Measurements from ENCODE around the gene CEP131.

CEP131 gene

DNA sequence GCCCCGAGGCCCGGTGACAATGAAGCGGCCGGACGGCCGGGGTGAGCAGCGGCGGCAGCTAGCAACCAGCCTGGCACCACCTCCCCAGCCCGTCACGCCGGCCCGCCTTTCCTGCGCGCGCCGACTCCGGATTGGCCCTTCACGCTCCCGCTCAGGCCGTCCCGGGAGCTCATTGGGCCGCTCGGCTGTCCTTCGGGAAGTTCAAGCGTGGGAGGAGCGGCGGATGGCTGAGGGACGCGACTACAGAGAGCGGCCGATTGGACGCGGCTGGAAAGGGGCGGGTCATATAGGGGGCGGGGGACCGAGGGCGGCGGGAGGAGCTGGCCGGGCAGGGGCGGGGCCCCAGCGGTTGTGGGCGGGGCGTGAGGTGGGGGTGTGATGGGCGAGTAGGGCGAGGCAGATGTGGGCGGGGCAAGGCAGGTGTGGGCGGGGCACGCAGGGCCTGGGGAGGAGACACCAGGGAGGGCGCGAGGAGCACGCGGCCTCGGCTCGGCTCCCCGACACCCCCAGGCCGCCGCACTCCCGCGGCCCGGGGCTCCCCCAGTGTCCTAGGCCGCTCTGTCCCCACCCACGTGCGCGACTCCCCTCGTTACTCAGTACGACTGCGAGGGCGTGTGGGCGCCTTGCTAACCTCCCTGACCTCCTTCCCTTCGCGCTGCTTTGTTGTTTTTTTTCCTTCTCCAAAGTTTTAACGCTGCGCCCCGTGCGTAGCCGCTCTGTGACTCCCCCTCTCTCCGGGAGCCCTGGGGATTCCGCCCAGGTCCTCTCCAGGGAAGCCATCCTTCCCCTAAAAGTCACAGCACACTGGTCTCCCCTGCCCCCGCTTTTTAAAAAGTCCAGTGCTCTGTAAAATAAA lies at the start of gene CEP131:
CEP131 (minus strand) TSS at position 60 of the 856 bp plus-strand sequence. CDS start 2,909 bp downstream, outside the sequence.
- peak; percentile 100 for DNase-seq

DNA sequence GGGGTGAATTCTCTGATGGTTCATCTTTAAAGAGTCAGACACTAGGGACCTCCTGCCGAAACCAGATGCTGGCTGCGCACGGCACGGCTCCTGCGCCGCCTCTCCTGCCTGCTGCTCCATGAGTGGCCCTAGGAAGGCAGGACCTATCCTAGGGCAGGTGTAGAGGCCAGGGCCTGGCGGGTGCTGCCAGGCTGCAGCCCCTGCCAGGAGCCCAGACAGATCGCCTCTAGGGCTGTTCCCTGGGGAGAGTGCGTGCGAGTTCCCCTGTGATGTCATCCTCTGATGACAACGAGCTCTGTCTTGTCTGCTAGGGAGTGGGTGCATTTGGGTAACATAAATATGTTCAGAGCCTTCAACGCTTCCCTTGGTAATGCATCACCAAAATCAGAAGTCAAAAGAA lies 48.5 kb upstream of the CEP131 start:
- no peak for DNase-seq

DNA sequence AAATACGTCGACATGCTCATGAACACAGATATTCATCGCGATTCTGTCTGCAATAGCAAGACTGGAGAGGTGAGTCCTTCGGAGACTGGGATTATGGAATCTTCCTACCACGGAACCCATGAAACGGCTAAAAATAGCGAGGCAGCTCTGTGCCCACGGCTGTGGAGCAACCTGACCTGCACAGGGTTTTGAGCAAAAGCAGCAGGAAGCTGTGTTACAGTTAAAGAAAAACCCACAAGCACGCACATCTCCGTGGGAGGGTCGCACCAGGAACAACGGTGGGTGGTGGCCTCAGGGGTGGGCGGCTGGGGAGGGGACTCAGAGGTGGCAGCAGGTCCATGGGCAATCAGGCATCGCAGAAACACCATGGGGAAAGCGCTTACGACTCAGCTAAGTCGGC lies 47.5 kb upstream of the CEP131 start:
- DNase-seq: no peak

DNA sequence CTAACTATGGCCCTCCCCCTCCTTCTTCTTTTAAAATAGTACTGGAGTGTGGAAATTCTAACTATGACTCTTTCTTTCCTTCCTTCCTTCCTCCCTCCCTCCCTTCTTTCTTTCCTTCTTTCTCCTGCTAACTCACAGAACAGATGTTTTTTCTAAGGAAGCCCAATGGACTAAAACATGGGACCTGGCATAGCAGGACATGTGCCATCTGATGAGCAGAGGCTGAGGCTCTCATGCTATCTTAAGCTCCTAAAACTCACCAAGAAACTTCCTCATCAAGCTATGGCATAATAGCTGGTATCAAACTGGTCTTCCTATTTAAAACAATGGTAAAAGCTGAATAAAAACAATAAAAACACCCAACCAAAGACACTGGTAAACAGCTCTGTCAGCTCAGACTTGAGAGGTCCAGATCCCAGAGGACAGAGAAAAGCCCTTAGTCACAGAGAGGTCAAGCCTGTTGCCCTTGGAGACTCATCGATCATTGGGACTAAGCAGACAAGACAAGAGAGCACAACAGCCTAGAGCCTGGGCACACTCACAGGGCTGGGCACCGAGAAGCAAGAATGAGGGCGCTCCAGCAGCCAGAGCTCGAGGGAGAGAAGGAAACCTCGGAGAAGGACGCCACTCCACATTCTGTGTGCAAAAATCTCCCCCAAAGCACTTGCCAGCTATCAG lies 44.8 kb upstream of the CEP131 start:
- no peak for DNase-seq

DNA sequence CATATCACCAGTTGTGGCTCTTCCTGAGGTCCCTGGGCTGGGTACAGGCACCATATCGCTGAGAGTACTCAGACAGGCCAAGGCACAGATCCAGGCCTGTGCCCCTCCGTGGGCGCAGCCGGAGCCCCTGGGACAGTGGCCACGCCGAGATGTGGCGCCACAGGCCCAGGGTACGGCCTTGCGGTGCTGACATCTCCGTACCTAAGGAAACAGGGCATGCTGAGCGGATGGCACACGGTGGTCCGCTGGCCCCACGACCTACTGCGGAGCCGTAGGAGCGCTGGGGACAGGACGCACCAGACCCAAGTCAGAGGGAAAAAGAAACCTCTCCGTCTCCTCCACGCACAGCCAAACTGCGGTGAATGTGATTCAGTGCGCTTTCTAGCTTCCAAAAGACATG lies 42.8 kb upstream of the CEP131 start:
- DNase-seq: no peak

DNA sequence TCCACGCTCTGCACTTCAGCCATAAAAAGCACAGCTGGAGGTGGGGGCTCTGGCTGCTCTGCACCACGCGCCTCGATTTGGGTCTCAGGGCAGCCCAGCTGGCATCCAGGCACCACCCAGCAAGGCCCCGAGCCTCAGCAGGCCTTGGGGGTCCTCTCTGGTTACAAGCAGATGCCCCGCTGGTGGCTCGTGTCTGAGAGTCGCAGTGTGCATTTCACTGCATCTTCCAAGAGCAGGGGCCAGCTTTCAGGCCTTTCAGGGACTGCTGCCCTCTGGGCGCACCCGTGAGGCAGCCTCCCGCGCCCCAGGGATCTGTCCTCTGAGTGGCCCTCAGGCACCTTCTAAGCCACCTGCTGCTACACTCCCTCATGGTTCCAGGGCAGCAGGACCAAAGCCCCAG lies 41.9 kb upstream of the CEP131 start:
- no peak for DNase-seq

DNA sequence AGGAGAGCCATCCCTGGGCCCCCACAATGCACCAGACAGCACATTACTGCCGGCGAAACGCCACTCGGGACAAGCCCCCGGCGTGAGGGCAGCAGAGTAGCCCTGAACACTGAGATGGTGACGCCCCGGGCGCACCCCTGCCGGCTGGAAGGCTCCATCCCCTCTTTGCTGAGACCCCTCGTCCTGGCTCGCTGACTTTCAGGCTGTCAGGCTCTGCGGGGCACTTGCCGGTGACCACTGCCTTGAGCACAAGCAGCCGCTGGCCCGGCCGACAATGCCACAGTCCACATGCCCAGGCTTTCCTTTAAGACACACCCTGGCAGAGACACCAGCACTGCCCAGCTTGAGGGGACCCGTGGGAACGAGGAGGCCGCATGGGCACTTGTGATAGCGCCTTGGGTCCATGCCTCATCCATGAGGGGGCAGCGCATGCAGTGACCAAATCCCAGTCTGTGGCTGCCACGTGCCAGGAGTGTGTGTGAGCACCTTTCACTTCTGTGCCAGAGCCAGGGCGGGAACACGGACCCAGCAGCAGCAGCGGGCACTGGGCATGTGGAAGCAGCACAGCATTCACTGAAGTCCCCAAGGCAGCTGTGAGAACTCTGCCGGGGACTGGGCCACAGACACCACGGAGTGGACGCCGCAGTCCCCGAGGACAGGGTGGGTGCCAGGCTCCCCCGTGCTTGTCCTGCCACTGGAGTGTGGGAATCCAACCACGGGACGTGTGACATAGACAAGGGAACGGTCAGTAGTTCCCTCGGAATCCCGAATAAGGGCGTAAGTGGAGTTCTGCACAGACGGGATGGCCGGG lies 40.8 kb upstream of the CEP131 start:
- DNase-seq: no peak

DNA sequence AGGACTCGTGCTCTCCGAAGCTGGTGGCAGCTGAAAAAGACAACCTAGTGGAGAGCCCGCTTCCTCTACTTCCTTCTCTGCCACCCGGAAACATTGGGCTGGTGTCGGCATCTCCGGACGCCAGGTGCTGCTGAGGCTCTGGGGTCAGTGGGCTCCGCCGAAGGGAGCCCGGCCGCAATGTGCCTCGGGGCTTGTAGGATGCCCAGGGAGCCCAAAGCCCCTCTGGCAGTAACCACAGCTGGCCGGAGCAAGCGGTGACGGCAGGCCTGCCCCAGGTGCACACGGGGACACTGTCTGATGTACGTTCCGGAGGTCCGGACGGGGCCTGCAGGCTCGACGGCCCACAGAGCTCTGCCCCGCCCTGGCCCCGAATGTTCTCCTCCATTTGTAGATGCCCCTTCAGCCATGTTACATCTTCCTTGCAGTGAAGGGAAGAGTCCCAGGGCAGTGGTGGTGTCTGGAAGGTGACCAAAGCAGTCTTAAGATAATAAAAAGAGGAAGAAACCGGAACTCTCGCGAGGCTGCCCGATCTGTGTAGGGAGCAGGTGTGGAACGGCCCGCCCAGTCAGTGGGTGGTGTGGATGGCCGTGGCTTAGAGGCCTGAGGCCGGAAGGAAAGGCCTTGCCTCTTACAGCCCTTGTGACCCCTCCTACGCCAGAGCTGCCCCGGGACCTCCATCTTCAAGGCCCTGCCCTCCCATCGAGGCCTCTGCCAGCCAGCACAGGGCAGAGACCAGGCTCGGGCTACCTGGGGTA lies 39.0 kb upstream of the CEP131 start:
- no peak for DNase-seq

DNA sequence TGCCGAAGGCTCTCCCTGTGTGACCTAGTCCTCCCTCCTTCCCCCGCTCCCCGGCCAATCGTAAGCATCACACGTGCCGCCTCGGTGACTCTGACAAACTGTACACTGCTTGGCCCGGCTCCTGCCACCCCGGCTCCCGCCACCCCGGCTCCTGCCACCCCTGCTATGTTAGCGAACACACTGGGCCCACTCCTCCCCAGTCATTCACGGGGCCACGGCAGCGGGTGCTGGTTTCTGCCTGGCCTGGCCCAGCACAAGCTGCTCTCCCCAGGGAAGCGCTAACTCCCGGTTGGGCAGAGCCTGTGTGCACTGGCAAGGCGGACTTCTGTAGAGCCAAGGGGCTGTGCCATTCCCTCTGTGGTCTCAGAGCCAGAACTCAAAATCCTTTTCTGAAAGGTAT lies 38.3 kb upstream of the CEP131 start:
- DNase-seq: no peak

DNA sequence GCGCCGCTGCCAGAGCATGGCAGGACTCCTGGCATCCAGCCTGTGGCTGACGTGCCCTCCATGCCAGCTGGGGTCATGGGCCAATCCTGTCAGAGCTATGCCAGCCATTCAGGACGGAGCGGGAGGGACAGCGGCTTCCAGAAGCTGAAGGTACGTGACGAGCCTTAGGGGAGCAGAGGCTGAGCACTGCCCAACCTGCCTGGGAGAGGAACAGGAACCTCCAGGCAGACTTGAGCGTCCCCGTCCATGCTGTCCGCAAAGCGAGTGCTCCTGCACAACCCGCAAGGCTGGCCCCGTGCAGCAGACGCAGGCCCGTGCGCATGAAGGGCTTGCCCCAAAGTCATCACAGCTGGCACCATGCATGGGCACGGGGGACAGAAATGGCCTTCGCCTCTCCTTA lies 37.9 kb upstream of the CEP131 start:
- DNase-seq: no peak

DNA sequence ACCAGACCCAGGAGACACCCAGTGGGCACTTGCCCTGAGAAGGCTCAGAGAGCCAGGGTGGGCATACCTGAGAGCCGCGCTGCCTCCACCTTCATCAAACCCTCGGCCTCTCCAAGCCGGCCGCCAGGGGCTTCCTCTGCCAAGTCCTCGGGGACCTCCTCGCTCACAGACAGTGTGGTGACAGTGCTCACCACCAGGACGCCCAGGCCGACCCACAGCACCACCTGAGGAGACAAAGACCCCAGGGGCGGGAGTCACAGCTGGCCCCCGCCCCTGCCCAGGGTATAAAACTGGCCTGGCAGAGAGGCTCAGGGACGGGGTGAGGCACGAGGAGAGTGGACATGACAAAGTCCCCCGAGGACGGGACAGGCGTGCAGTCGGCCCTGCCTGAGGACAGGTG lies 37.4 kb upstream of the CEP131 start:
- no peak for DNase-seq

DNA sequence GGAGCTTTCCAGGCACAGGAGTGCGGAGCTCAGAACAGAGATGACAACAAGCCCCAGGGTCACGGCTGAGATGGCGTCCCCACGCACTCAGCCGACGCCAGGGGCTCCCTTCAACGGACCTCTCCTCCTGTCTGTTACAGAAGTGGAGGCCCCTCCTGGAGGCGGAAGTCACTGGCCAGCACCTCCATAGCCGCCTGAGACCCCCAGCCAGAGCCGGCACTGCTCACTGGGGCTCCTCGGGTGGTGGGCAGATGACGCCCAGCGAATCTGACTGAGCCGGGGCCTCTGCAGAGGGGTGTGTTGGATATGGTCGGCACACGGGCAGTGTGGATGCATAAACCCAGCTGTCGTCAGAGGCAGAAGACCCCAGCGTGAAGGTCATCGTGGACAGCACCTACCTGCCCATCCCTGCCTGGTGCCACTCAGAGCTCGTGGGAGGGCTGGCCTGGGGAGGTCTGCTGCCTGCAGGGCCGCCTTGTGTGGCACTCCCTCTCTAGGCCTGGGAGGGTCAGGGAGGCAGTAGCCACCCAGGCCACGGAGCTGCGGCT lies 36.4 kb upstream of the CEP131 start:
- no peak for DNase-seq

DNA sequence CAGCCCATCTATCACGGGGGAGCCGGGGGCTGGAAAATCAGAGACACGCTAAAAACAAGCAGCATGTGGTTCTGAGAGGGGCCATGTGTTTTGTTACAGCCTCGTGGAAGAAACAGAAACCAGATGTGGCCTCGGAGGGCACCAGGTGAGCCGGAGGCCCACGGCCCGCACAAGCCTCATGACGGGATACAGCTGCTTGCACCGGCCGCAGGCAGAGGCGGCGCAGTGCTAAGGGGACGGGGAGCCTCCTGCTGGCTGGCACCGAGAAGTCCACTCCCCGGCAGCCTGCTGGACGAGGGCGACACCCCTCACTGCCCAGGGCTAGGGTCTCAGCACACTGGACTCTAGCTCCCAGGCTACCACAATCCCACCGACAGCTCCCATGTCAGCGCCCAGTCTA lies 35.5 kb upstream of the CEP131 start:
- DNase-seq: no peak

DNA sequence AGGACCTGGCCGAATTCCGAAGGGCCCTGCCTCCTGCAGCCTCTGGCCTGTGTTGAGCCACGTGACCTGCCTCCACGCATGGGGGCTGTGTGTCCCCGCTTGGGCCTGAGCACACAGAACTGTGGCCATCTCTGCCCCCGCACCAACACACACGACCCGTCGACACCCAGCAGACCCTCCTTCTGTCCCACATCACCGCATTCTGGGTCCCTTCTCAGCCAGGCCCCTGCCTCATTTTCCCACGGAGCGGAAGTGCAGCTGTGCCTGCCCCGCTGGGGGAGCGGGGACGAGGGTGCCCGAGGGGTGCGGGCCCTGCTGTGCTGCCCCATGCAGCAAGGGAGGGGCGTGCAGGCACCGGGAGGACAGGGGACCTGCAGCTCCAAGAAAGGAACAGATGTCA lies 34.8 kb upstream of the CEP131 start:
- no peak for DNase-seq

DNA sequence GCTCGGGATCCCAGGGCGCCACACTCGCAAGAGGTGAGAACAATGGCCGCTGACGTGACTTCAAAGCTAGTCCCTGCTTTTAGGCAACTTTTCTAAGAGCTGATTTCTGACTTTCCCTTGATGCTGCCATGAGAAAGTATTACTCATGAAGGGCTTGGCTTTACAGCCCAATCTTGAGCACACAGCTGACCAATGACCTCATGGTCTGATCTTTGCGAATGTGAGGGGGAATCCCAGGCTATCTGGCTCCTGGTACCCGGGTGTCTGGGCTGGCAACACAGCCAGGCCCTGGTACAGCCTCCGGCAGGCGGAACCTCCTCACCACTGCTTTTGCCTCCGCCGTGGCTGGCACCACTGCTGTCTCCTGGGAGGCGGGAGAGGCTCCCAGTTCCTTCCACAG lies 33.9 kb upstream of the CEP131 start:
- no peak for DNase-seq

DNA sequence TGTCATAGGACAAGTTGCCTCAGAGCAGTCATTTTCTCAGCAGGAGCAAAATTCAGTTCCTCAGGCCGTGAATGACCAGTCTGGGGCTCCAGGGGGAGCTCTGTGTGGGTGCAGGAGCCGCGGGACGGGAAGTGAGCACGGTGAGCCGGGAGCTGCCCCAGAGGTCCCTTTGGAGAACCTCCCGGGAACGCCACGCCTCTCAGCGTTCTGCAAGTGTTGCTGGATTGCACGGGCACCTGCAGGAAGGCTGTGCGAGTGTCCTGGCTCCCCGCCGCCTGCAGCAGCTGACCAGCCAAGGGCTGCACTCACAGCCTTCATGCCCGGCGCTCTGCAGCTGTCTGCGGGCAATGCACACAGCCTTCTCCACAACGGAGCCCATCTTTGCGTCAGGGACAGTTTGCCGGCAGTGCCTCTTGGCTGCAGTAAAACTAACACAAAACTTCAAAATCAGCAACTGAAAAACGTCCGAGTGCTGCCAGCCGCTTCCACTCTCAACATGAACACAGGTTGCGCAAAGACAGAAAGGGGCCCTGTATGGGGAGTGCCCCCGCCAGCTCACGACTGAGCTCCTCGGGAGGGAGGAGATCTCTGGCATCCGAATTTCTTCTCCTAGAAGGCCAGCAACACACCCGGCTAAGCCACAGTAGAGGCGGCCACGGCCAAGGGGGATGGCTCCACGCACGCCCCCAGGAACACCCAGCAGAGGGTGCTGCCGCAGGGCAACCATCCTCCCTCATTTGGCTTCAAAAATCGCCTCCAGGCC lies 32.4 kb upstream of the CEP131 start:
- no peak for DNase-seq

DNA sequence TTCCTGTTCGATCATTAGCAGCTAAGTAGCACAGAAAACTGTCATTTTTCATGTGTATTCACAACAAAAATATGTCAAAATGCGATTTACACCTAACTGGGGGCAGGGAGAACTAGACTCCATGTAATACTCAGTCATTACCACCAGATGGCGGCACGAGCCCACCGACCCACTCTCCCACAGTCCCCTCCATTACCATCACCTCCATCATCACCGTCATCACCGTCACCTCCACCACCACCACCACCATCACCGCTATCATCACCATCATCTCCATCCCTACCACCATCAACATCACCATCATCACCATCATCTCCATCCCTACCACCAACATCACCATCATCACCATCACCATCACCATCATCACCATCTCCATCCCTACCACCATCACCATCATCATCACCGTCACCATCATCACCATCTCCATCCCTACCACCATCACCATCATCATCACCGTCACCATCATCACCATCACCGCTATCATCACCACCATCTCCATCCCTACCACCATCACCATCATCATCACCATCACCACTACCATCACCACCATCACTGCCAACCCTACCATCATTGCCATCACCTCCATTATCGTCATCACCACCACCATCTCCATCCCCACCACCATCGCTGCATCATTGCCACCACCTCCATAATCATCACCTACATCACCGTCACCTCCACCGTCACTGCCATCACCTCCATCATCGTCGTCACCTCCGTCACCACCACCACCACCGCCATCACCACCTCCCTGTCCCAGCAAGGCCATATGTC lies 30.8 kb upstream of the CEP131 start:
- DNase-seq: peak; percentile 66

DNA sequence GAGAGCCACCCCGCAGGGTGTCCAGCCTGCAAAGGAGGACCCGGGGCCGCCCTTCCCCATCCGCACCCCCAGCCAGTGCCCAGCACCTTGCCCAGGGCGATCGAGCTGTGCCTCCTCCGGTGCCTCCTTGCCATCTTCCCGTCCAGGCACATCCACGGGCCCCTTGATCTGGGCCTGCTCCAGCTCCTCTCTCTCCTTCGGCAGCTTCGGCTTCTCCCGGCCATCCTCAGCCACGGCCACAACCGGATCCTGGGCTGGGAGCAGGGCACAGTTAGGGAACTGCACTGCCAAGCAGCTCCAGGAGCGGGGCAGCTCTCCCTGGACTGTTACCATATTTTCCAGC lies 30.2 kb upstream of the CEP131 start:
- DNase-seq: no peak

DNA sequence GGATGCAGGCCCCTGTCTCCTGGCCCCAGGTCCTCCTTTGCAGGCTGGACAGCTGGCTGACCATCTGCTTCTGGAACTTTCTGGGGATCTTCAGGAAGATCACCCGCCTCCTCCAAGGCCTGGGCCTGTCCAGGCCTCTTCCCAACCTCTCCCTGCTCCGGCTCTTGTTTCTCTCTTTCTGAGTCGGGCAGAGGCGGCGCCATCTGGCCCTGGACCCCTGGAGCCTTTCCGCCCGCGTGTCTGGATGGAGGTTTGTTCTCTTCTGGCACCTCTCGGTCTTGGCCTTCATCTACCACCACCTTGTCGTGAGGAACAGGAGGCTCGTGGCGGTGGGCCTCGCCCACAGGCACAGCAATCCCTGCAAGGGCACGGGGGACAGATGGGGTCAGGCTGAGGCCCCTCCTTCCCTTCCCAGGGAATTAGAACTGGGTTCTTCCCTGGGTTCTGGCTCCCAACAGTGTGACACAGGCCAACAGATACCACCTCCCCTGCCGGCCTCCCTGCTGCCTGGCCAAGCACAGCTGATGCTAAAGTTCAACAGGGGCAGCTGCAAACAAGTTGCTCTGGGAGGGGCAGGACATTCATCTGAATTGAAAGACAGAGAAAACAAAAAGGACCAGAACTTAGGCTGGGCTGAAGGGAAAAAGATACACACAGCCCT lies 29.7 kb upstream of the CEP131 start:
- DNase-seq: no peak

DNA sequence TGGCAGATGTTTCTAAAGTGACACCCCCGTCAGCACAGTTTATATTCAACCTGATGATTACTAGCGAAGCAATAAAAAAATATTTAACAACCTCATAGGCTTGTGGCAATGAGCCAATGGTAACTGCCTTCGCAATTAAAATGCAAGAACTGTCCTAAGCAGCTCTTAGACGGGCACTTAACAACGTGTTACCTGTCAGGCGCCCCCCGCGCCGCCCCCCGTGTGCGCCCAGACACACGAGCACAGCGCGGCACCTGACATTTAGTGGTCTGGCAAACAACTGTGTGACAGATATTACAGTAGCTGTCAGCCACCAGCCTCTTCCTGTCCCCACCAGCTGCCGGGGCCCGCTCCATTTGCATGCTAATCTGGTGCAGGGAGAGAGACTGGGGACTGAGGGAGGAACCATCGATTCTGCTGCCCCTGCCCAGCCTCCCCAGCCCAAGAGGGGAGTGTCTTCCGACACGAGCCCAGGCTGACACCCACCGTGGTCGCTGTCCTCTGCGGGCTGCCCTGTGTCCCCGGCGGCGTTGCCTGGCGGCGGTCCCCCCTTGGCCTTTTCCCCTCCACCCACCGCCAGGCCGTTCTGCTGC lies 29.0 kb upstream of the CEP131 start:
- DNase-seq: no peak

Measured in activated T-cell treated with anti-CD3 and anti-CD28 coated beads, Interleukin-2, amount 50 U/mL, for 1 hour (primary cell).